Cardiac muscle cell (in vitro differentiated cells and primary cell): ENCODE data around the gene PPEF1. TPM values are rescaled to one million over a fixed set of nuclear protein-coding genes. Genes with fewer than 3 reads are reported as not detected.

Experiments
- DNase-seq, 2 donors: peaks; one replicate each; pipeline versions ENCODE4 v3.0.0 to v3.0.0-alpha.2; 2010 to 2017; ENCODE audit warnings: low read depth in 1 of 2, low spot score in 1 of 2
- H3K27ac ChIP-seq: fragments of 200-600 bp; sonication (generic); 2 replicates; pipeline ENCODE4 v1.5.1; 2016
- H3K27me3 ChIP-seq: fragments of 200-600 bp; sonication (generic); 2 replicates; pipeline ENCODE4 v1.6.0; 2016; ENCODE audit warnings: control low read depth
- H3K36me3 ChIP-seq: fragments of 200-600 bp; sonication (generic); 2 replicates; pipeline ENCODE4 v1.5.1; 2016; ENCODE audit warnings: control low read depth
- H3K4me1 ChIP-seq: fragments of 200-600 bp; sonication (generic); 2 replicates; pipeline ENCODE4 v1.8.1; 2017; ENCODE audit warnings: low read depth, mild to moderate bottlenecking, mixed run types
- H3K4me3 ChIP-seq: fragments of 200-600 bp; sonication (generic); 2 replicates; pipeline ENCODE4 v1.5.1; 2016; ENCODE audit warnings: mild to moderate bottlenecking
- H3K9me3 ChIP-seq: fragments of 200-600 bp; sonication (generic); 2 replicates; pipeline ENCODE4 v1.5.1; 2017; ENCODE audit warnings: low read depth, mild to moderate bottlenecking, control low read depth
- polyA plus RNA-seq: library from polyadenylated mRNA; unstranded; fragments of >200 nt; fragmentation: Nextera tagmentation; extraction: Ambion mirVana; gene quantifications from 2 replicates; pipeline ENCODE4 v1.2.1, GENCODE V29; 2016
- total RNA-seq: library from RNA; depleted of rRNA; stranded (reverse); fragments of >200 nt; gene quantifications from 2 replicates; pipeline ENCODE4 v1.2.3, GENCODE V29; 2016
- TF ChIP-seq, protein P1 (sequence below): IDR thresholded peaks from 2 replicates; pipeline ENCODE4 v1.5.1; 2012; ENCODE audit warnings: low read depth, mild to moderate bottlenecking, low read length

PPEF1 gene
- total and polyA plus RNA-seq, 2 experiments from 2014 or later, result 0.30 TPM; not detected in 1

DNA sequence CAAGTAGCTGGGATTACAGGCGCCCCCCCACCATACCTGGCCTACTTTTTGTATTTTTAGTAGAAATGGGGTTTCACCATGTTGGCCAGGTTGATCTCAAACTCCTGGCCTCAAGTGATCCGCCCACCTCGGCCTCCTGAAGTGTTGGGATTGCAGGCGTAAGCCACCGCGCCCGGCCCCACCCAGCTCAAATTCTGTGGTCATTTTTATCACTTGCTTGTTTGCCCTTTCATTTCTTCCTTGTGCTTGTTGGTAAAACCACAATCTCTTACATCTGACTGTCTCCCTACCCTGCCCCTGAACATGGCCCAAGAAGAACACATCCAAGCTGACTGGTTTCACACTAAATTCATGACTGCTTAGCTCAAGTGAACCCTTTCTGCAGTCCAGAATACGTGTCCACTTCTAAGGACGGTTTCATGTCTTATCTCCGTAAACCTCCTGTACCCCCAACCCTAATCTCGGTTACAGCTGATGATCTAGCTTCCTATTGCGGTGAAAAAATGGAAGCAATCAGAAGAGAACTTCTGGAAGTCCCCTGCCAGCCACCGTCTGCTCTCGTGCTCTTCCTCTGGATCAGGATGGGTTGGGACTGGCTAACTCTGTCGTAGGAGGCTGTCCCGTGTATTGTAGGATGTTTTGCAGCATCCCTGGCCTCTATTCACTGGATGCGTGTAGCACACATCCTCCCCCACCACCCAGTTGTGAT, 30.1 kb upstream of the PPEF1 start:
- TF ChIP-seq, protein P1, sequence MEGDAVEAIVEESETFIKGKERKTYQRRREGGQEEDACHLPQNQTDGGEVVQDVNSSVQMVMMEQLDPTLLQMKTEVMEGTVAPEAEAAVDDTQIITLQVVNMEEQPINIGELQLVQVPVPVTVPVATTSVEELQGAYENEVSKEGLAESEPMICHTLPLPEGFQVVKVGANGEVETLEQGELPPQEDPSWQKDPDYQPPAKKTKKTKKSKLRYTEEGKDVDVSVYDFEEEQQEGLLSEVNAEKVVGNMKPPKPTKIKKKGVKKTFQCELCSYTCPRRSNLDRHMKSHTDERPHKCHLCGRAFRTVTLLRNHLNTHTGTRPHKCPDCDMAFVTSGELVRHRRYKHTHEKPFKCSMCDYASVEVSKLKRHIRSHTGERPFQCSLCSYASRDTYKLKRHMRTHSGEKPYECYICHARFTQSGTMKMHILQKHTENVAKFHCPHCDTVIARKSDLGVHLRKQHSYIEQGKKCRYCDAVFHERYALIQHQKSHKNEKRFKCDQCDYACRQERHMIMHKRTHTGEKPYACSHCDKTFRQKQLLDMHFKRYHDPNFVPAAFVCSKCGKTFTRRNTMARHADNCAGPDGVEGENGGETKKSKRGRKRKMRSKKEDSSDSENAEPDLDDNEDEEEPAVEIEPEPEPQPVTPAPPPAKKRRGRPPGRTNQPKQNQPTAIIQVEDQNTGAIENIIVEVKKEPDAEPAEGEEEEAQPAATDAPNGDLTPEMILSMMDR, result no peak
- Histone ChIP-seq H3K27me3 (no peaks in the 10 kb centered on the region), H3K27ac (no peak overlapping the region), H3K36me3 (no peaks in the 10 kb centered on the region), H3K4me1 (no peaks in the 10 kb centered on the region), H3K9me3 (no peaks in the 10 kb centered on the region), H3K4me3 (no peak overlapping the region)
- no peak for DNase-seq

DNA sequence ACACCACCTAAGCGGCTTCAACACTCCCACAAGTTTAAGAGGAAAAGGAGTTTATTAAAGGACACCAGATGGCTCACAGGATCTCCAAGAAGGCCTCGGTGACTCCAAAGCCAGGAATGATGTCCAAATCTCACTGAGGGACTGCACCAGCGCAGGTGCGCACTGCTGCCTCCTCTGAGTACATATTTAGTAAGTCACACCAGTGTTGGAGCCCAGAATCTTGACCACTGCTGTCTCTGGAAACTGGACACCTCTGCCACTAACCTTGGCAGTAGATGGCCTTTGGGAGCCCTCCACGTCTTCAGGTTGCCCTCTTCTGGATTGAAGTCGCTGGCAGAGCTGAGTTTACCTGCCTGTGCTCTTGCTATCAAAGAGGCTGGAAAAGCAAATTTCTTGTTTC, 25.4 kb upstream of the PPEF1 start:
- TF ChIP-seq, protein P1, result no peak
- Histone ChIP-seq H3K9me3 (no peaks in the 10 kb centered on the region), H3K4me3 (no peak overlapping the region), H3K27me3 (no peaks in the 10 kb centered on the region), H3K36me3 (no peaks in the 10 kb centered on the region), H3K4me1 (no peaks in the 10 kb centered on the region), H3K27ac (no peak overlapping the region)
- DNase-seq, result no peak

DNA sequence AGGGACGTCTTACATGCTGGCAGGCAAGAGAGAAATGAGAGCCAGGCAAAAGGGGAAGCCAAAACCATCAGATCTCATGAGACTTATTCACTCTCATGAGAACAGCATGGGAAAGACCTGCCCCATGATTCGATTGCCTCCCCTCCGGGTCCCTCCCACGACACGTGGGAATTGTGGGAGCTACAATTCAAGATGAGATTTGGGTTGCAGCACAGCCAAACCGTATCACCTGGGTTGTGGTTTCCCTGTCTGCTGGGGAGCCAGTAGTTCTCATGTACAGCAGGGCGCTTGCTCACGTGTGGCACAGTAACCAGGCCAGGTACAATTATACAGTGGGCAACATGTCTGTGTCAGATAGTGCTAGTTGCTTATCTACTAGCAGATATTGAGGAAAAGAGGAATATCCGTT, 24.5 kb upstream of the PPEF1 start:
- TF ChIP-seq, protein P1, result no peak
- Histone ChIP-seq H3K4me1 (no peaks in the 10 kb centered on the region), H3K9me3 (no peaks in the 10 kb centered on the region), H3K27ac (no peak overlapping the region), H3K4me3 (no peak overlapping the region), H3K27me3 (no peaks in the 10 kb centered on the region), H3K36me3 (no peaks in the 10 kb centered on the region)
- DNase-seq, result no peak

DNA sequence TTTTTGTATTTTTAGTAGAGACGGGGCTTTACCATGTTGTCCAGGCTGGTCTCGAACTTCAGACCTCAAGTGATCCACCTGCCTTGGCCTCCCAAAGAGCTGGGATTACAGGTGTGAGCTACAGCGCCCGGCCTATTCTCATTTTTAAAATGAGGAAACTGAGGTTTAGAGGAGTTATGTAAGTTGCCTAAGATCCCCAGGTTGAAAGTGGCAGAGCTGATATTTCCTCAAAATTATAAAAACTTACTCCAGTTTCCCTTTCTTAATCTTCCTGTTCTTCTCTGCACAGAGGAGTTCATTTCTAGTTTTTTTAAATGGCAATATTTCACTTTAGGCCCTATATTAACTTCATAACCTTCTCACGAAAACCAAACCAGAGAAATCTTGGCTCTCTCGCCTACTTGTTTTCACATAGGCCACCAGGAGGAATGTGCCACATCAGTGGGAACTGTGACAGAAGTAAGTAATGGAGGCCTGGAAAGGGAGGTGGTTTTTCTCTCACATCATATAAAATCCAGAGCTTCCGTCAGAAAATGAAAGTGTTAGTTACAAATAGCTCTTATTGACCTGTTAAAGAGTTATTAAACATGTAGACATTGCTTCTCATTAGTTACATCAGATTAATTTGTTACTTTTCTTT, 19.5 kb upstream of the PPEF1 start:
- no peaks in the 10 kb centered on the region for H3K9me3 ChIP-seq
- DNase-seq, result no peak

DNA sequence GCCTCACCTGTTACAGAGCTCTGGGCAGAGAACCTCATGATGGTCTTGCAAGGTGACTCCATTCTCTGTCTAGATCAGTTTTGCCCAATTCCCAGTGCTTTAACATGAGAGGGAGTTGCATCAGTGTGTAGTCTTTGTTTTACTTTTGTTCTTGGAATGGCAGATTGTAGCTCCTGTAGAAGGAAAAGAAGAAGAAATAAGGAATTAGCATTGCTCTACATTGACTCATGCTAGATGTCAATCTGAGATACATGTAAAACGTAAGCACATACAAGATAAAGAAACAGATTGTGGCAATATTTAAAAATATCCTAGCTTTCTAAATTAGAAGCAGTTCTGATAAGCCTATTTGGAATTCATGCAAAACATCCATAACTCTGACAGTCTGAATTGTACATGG, 16.0 kb upstream of the PPEF1 start:
- Histone ChIP-seq H3K4me3 (no peak overlapping the region), H3K4me1 (no peaks in the 10 kb centered on the region), H3K27me3 (no peaks in the 10 kb centered on the region), H3K9me3 (no peaks in the 10 kb centered on the region), H3K36me3 (no peaks in the 10 kb centered on the region), H3K27ac (no peak overlapping the region)
- TF ChIP-seq, protein P1, result no peak
- DNase-seq, result no peak

More for the DNA sequence above, 19.5 kb upstream of the PPEF1 start:
- Histone ChIP-seq H3K27ac (no peak overlapping the region), H3K4me1 (no peaks in the 10 kb centered on the region), H3K4me3 (no peak overlapping the region), H3K27me3 (no peaks in the 10 kb centered on the region), H3K36me3 (no peaks in the 10 kb centered on the region)
- TF ChIP-seq, protein P1, result no peak
